H1 (cell line): ENCODE results near the gene PHC2. TPM values are rescaled to one million over a fixed set of nuclear protein-coding genes. Genes with fewer than 3 reads are reported as not detected.

Experiments used
- CTCF ChIA-PET: fragments of 300-600 bp; sonication (Branson Sonifier 250); formaldehyde crosslinking; loops from one replicate; lab custom pipeline; 2021; ENCODE audit not compliant: partially characterized antibody; lab: Charles Lee
- POLR2A ChIA-PET: fragments of 300-600 bp; sonication (Branson Sonifier 250); formaldehyde crosslinking; loops from one replicate; lab custom pipeline; 2021; ENCODE audit warnings: inconsistent platforms; ENCODE audit not compliant: partially characterized antibody; lab: Charles Lee
- DNase-seq, 2 experiments: peaks; one replicate each; pipeline versions ENCODE4 v3.0.0 to v3.0.0-alpha.2; 2010 to 2022; ENCODE audit warnings: low spot score in 2 of 2, low read depth in 1 of 2, mixed read lengths in 1 of 2
- FAIRE-seq: peaks from 2 replicates; lab custom pipeline; 2011; peaks lifted over from hg19 to GRCh38; lab: Jason Lieb, UNC
- H2AFZ ChIP-seq: 2 replicates; pipeline ENCODE4 v1.8.1; 2012; ENCODE audit warnings: low read length, inconsistent platforms
- H2AK5ac ChIP-seq: 2 replicates; pipeline ENCODE4 v1.6.1; 2013; ENCODE audit warnings: low read depth, low read length
- H2BK120ac ChIP-seq: replicated peaks from 2 replicates; pipeline ENCODE3; 2013; ENCODE audit warnings: low read depth, low read length, inconsistent platforms
- H2BK12ac ChIP-seq: 2 replicates; pipeline ENCODE4 v1.6.1; 2013; ENCODE audit warnings: low read depth, low read length
- H2BK15ac ChIP-seq: 2 replicates; pipeline ENCODE4 v1.6.1; 2013; ENCODE audit warnings: low read length
- H2BK20ac ChIP-seq: 2 replicates; pipeline ENCODE4 v1.6.1; 2013; ENCODE audit warnings: low read length
- H2BK5ac ChIP-seq: 2 replicates; pipeline ENCODE4 v1.6.1; 2013; ENCODE audit warnings: low read depth, low read length
- H3K14ac ChIP-seq: 2 replicates; pipeline ENCODE4 v1.6.1; 2013; ENCODE audit warnings: inconsistent platforms; ENCODE audit not compliant: insufficient read length
- H3K18ac ChIP-seq: 2 replicates; pipeline ENCODE4 v1.6.1; 2013; ENCODE audit warnings: low read length; ENCODE audit errors: extremely low read depth
- H3K23ac ChIP-seq: 2 replicates; pipeline ENCODE4 v1.6.1; 2013; ENCODE audit warnings: inconsistent platforms; ENCODE audit not compliant: insufficient read length
- H3K23me2 ChIP-seq: 2 replicates; pipeline ENCODE4 v1.6.1; 2013; ENCODE audit warnings: low read depth, low read length
- H3K27ac ChIP-seq: 2 replicates; pipeline ENCODE4 v1.6.1; 2011; ENCODE audit warnings: low read depth, low read length, inconsistent platforms
- H3K27me3 ChIP-seq, 4 experiments: replicated peaks in 1 of 4; 1 replicate in 1 of 4; 2 replicates in 3 of 4; pipeline versions ENCODE4 v1.6.1 to v1.8.1; 2011 to 2013; ENCODE audit warnings: low read length in 3 of 4, mild to moderate bottlenecking in 3 of 4, inconsistent platforms in 2 of 4, mixed read lengths in 2 of 4, moderate library complexity in 1 of 4; ENCODE audit not compliant: control insufficient read depth in 3 of 4, insufficient read depth in 3 of 4; ENCODE audit errors: extremely low read depth in 1 of 4
- H3K36me3 ChIP-seq, 4 experiments: 2 replicates each; pipeline versions ENCODE4 v1.6.1 to v1.8.1; 2011 to 2013; ENCODE audit warnings: mild to moderate bottlenecking in 4 of 4, low read length in 3 of 4, moderate library complexity in 2 of 4, control low read depth in 1 of 4, inconsistent platforms in 1 of 4; ENCODE audit not compliant: insufficient read depth in 4 of 4, control insufficient read depth in 2 of 4
- H3K4ac ChIP-seq: replicated peaks from 2 replicates; pipeline ENCODE3; 2013; ENCODE audit warnings: low read length, low read depth, mixed read lengths, inconsistent platforms; ENCODE audit not compliant: insufficient read length
- H3K4me1 ChIP-seq, 4 experiments: replicated peaks in 1 of 4; 1 replicate in 1 of 4; 2 replicates in 3 of 4; pipeline versions ENCODE4 v1.6.1 to v1.8.1; 2011 to 2013; ENCODE audit warnings: low read length in 3 of 4, inconsistent platforms in 2 of 4, mixed read lengths in 1 of 4; ENCODE audit not compliant: insufficient read depth in 4 of 4, control insufficient read depth in 3 of 4
- H3K4me2 ChIP-seq, 2 experiments: 2 replicates each; pipeline versions ENCODE4 v1.6.1 to v1.8.1; 2011 to 2013; ENCODE audit warnings: low read depth in 2 of 2, low read length in 2 of 2, control low read depth in 1 of 2, inconsistent platforms in 1 of 2, mild to moderate bottlenecking in 1 of 2; ENCODE audit not compliant: insufficient read depth in 1 of 2
- H3K4me3 ChIP-seq, 4 experiments: fragments of 200-600, 300-600 bp in 1 of 4; sonication (generic), shearing (Covaris generic), sonication (Bioruptor Twin) in 1 of 4; 2 replicates each; pipeline versions ENCODE4 v1.5.1 to v1.8.1; 2011 to 2016; ENCODE audit warnings: low read length in 4 of 4, low read depth in 3 of 4, control low read depth in 2 of 4, inconsistent platforms in 2 of 4, mild to moderate bottlenecking in 2 of 4, mixed read lengths in 1 of 4, moderate library complexity in 1 of 4; ENCODE audit not compliant: insufficient read depth in 2 of 4; ENCODE audit errors: extremely low read depth in 1 of 4
- H3K56ac ChIP-seq: replicated peaks from 2 replicates; pipeline ENCODE3; 2013; ENCODE audit warnings: low read depth, mild to moderate bottlenecking, mixed read lengths, low read length, inconsistent platforms; ENCODE audit not compliant: insufficient read length
- H3K79me1 ChIP-seq: 2 replicates; pipeline ENCODE4 v1.6.1; 2013; ENCODE audit warnings: low read depth, low read length, control low read depth
- H3K79me2 ChIP-seq, 2 experiments: 2 replicates each; pipeline versions ENCODE4 v1.6.1 to v1.8.1; 2012 to 2013; ENCODE audit warnings: low read length in 2 of 2, mild to moderate bottlenecking in 2 of 2, inconsistent platforms in 1 of 2; ENCODE audit not compliant: insufficient read depth in 2 of 2, control insufficient read depth in 1 of 2
- H3K9ac ChIP-seq, 4 experiments: replicated peaks in 1 of 4; 1 replicate in 1 of 4; 2 replicates in 3 of 4; pipeline versions ENCODE4 v1.6.1 to v1.8.1; 2011 to 2013; ENCODE audit warnings: low read depth in 3 of 4, low read length in 3 of 4, control low read depth in 2 of 4, mild to moderate bottlenecking in 2 of 4, moderate library complexity in 2 of 4, inconsistent platforms in 1 of 4; ENCODE audit errors: extremely low read depth in 1 of 4
- H3K9me3 ChIP-seq, 2 experiments: 2 replicates each; pipeline versions ENCODE4 v1.6.1 to v1.8.1; 2012 to 2013; ENCODE audit warnings: mild to moderate bottlenecking in 2 of 2, moderate library complexity in 2 of 2, control low read depth in 1 of 2, inconsistent platforms in 1 of 2, low read depth in 1 of 2, low read length in 1 of 2, mixed read lengths in 1 of 2; ENCODE audit not compliant: insufficient read depth in 2 of 2
- H4K20me1 ChIP-seq, 2 experiments: replicated peaks in 1 of 2; 2 replicates each; pipeline versions ENCODE3 to v1.8.1; 2011 to 2013; ENCODE audit warnings: inconsistent platforms in 2 of 2, low read length in 2 of 2, mild to moderate bottlenecking in 1 of 2; ENCODE audit not compliant: insufficient read depth in 2 of 2, control insufficient read depth in 1 of 2
- H4K5ac ChIP-seq: 2 replicates; pipeline ENCODE4 v1.6.1; 2013; ENCODE audit warnings: low read length, low read depth, mixed read lengths, inconsistent platforms; ENCODE audit not compliant: insufficient read length
- H4K8ac ChIP-seq: 2 replicates; pipeline ENCODE4 v1.8.0; 2013; ENCODE audit warnings: mild to moderate bottlenecking, moderate library complexity, low read length, inconsistent platforms; ENCODE audit not compliant: insufficient read depth; ENCODE audit errors: extremely low read depth
- H4K91ac ChIP-seq: replicated peaks from 2 replicates; pipeline ENCODE3; 2013; ENCODE audit warnings: low read length, mixed read lengths, inconsistent platforms; ENCODE audit not compliant: insufficient read length
- BRCA1 ChIP-seq: IDR thresholded peaks from 2 replicates; pipeline ENCODE4 v1.6.1; 2012; ENCODE audit warnings: low read depth, low read length, improper control_type of control experiment
- NRF1 ChIP-seq: IDR thresholded peaks from 2 replicates; pipeline ENCODE4 v1.6.1; 2011; ENCODE audit warnings: mild to moderate bottlenecking, low read depth, low read length, improper control_type of control experiment
- SIX5 ChIP-seq: IDR thresholded peaks from 2 replicates; pipeline ENCODE4 v1.6.1; 2011; ENCODE audit warnings: mild to moderate bottlenecking, low read depth, low read length
- WGBS, 2 experiments: shearing (Covaris generic) in 1 of 2; methylation state at CpG; one replicate each; pipeline versions ENCODE4 v1.1.6 to v1.1.7; 2013 to 2015; ENCODE audit warnings: low lambda C conversion rate in 2 of 2, mixed read lengths in 2 of 2, inconsistent platforms in 1 of 2, low coverage in 1 of 2, missing lambda C conversion rate in 1 of 2; ENCODE audit not compliant: insufficient replicate concordance in 2 of 2, insufficient coverage in 1 of 2, insufficient read length in 1 of 2; ENCODE audit errors: extremely low coverage in 1 of 2, missing lambda C conversion rate in 1 of 2; 5-methylcytosine and 5-hydroxymethylcytosine counted together
- polyA plus RNA-seq, 7 experiments: library from polyadenylated mRNA; depleted of rRNA in 3 of 7; stranded (reverse) in 5 of 7; unstranded in 2 of 7; fragments of >200 nt in 5 of 7; fragments of 200-250 nt in 2 of 7; gene quantifications; 1 replicate in 5 of 7; 2 replicates in 1 of 7; 4 replicates in 1 of 7; pipeline versions ENCODE4 v1.2.1 to v1.2.3, GENCODE V29; 2011 to 2013; ENCODE audit warnings: missing spikeins in 2 of 7, mixed read lengths in 2 of 7
- total RNA-seq: library from RNA; stranded (reverse); fragmentation: NEBNext Ultra II Directional; extraction: Animal tissue kit (Norgen Biotek cat#: 25700); gene quantifications from 2 replicates; pipeline ENCODE4 v1.2.1, GENCODE V29; 2021

Gene PHC2
- total and polyA plus RNA-seq, 2 of the 8 experiments (the other 6 are each of a cell fraction or from before 2014, with no cell fraction given) = 5.6 to 14.2 TPM

DNA sequence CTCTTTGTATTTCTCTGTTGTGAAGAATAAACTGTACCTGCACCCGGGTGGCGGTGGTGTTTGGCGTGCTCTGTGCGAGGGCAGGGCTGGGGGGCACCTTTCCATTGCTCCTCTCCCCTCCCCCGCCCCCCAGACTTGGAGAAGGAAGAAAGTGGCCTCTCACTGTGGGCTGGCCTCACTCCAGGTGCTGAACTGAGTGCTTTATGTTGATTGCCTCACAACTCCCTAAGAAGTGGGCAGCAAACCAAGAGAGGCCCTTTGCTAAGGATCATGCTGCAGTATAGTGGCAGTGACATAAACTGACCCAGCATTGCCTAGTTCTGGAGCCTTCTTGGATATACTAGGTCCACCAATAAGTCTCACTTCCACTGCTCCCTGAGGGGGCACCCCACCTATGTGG, 130.2 kb downstream of the PHC2 start:
- Histone ChIP-seq H3K23ac (no peak overlapping the region), H4K8ac (no peak overlapping the region), H3K9ac (no peak overlapping the region), H3K4me2 (no peak overlapping the region), H3K18ac (no peak overlapping the region), H4K20me1 (peaks cover 0 to 3% of the 10 kb centered on the region in 2 experiments), H2AFZ (no peak overlapping the region), H2AK5ac (no peak overlapping the region), H3K4me3 (no peak overlapping the region), H4K91ac (no peak overlapping the region), H3K27ac (no peak overlapping the region), H3K9me3 (no peaks in the 10 kb centered on the region), H3K23me2 (no peaks in the 10 kb centered on the region), H3K14ac (no peak overlapping the region), H3K79me1 (no peaks in the 10 kb centered on the region), H2BK5ac (no peak overlapping the region), H4K5ac (no peak overlapping the region), H3K79me2 (no peaks in the 10 kb centered on the region), H2BK120ac (no peak overlapping the region), H2BK12ac (no peak overlapping the region), H3K4ac (no peak overlapping the region), H3K4me1 (peaks cover 0 to 5% (median 0%) of the 10 kb centered on the region in 4 experiments; a peak in 2 of 7 replicates), H3K36me3 (peaks cover 0 to 12% (median 4%) of the 10 kb centered on the region in 4 experiments; a peak in 6 of 8 replicates), H2BK20ac (no peak overlapping the region), H3K56ac (no peak overlapping the region), H3K27me3 (peaks cover 0 to 6% (median 2%) of the 10 kb centered on the region in 4 experiments; a peak in 2 of 7 replicates), H2BK15ac (no peak overlapping the region)
- ChIA-PET CTCF (interaction anchor here (0.6 to 7.8 kb wide), 4 partner anchors 11 to 64 kb away, joined by 3 to 50 read pairs (median 4); no protein-coding TSS in a partner anchor), POLR2A (interaction anchor here (0.7 kb wide), 2 partner anchors 71 to 313 kb away, joined by 3 read pairs; no protein-coding TSS in a partner anchor)
- DNase-seq (no peak), FAIRE-seq (no peak)
- WGBS, 2 experiments = 74% methylated on average over 3 of the region's 5 CpGs; no CpG with 5 or more reads in 1 of the 2 experiments
- TF ChIP-seq SIX5 (no peak), BRCA1 (no peak), NRF1 (no peak)
